ENCODE data around the gene KCNG2. TPM values are rescaled to one million over a fixed set of nuclear protein-coding genes. Genes with fewer than 3 reads are reported as not detected.

Gene KCNG2
- total and polyA plus RNA-seq, 2 experiments from 2014 or later, result 0.15 TPM; not detected in 1

GRCh38 chr18:79897940-79898625 is 100.3 kb downstream of the KCNG2 start:
- Histone ChIP-seq H3K9me3 (ENCODE audit: low read depth) (no peaks in the 10 kb centered on the region), H3K4me1 (ENCODE audit: low read depth) (no peaks in the 10 kb centered on the region), H3K27ac (no peak overlapping the region), H3K27me3 (no peaks in the 10 kb centered on the region), H3K36me3 (no peaks in the 10 kb centered on the region), H3K4me3 (no peak overlapping the region)
- no peak for TF ChIP-seq CTCF (IDR thresholded peaks at IDR 0.05; ENCODE audit: low read depth, low read length)
- no peak for DNase-seq (ENCODE audit: low read depth in 1 of 2, low spot score in 1 of 2)

GRCh38 chr18:79898952-79899608 is 101.3 kb downstream of the KCNG2 start:
- no peak for TF ChIP-seq CTCF (IDR thresholded peaks at IDR 0.05; ENCODE audit: low read depth, low read length)
- no peak overlapping the region for H3K27ac ChIP-seq
- H3K4me1 ChIP-seq (ENCODE audit: low read depth), result no peaks in the 10 kb centered on the region
- no peak overlapping the region for H3K4me3 ChIP-seq
- no peaks in the 10 kb centered on the region for H3K9me3 ChIP-seq (ENCODE audit: low read depth)
- H3K27me3 ChIP-seq, result no peaks in the 10 kb centered on the region
- peaks cover 3% of the 10 kb centered on the region for H3K36me3 ChIP-seq
- no peak for DNase-seq (ENCODE audit: low read depth in 1 of 2, low spot score in 1 of 2)

- no peak for DNase-seq (ENCODE audit: low read depth in 1 of 2, low spot score in 1 of 2)
- TF ChIP-seq CTCF (IDR thresholded peaks at IDR 0.05; ENCODE audit: low read depth, low read length), result no peak
- no peaks in the 10 kb centered on the region for H3K9me3 ChIP-seq (ENCODE audit: low read depth)
- peaks cover 3% of the 10 kb centered on the region for H3K36me3 ChIP-seq
- H3K4me1 ChIP-seq (ENCODE audit: low read depth), result no peaks in the 10 kb centered on the region
- no peaks in the 10 kb centered on the region for H3K27me3 ChIP-seq
- H3K4me3 ChIP-seq, result no peak overlapping the region
- no peak overlapping the region for H3K27ac ChIP-seq
Observed at GRCh38 chr18:79899609-79900445, 102.1 kb downstream of the KCNG2 start.

GRCh38 chr18:79900610-79901570 is 103.2 kb downstream of the KCNG2 start:
- Histone ChIP-seq H3K9me3 (ENCODE audit: low read depth) (no peaks in the 10 kb centered on the region), H3K4me1 (ENCODE audit: low read depth) (no peaks in the 10 kb centered on the region), H3K4me3 (no peak overlapping the region), H3K36me3 (peaks cover 3% of the 10 kb centered on the region), H3K27ac (no peak overlapping the region), H3K27me3 (no peaks in the 10 kb centered on the region)
- DNase-seq (ENCODE audit: low read depth in 1 of 2, low spot score in 1 of 2), result no peak
- TF ChIP-seq CTCF (IDR thresholded peaks at IDR 0.05; ENCODE audit: low read depth, low read length), result no peak

GRCh38 chr18:79901665-79902064 is 103.9 kb downstream of the KCNG2 start:
- Histone ChIP-seq H3K27ac (no peak overlapping the region), H3K27me3 (no peaks in the 10 kb centered on the region), H3K9me3 (ENCODE audit: low read depth) (no peaks in the 10 kb centered on the region), H3K4me3 (no peak overlapping the region), H3K4me1 (ENCODE audit: low read depth) (no peaks in the 10 kb centered on the region), H3K36me3 (peaks cover 3% of the 10 kb centered on the region)
- TF ChIP-seq CTCF (IDR thresholded peaks at IDR 0.05; ENCODE audit: low read depth, low read length), result no peak
- no peak for DNase-seq (ENCODE audit: low read depth in 1 of 2, low spot score in 1 of 2)
